GM21360 (cell line): ENCODE data around the gene ENTHD1.
"Not testable (repeated sequence)": the region's sequence is repeated elsewhere in the genome, so short reads cannot be mapped to it uniquely, and the experiment has no call there.

Experiments
- ATAC-seq: cut with Tn5 transposase; IDR thresholded peaks from one replicate; pipeline ENCODE4 v1.9.1; 2021; ENCODE audit warnings: mild to moderate bottlenecking, moderate library complexity; ENCODE audit not compliant: unreplicated experiment

Gene ENTHD1

GRCh38 chr22:39735776-39736175, 157.8 kb downstream of the ENTHD1 start:
- no peak for ATAC-seq

DNA sequence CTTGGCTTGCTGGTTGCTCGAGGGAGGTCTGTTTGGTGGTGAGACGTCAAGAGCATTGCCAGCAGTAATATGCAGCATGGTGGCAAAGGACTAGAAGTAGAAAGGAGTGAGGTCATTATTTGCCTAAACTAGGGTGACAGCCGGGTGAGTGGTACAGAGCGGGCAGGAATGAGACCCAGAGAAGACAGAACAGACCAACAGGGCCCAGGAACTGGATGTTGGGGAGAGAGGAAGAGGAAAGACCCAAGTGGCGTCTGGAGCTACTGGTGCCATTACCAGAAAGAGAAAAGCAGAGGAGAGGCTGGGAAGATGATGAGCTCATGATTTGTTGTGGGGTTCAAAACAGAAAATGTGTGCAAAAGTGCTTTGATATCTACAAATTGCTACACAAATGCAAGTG, 158.7 kb downstream of the ENTHD1 start:
- no peak for ATAC-seq

- not testable (repeated sequence) for ATAC-seq
Measured at GRCh38 chr22:39734046-39734445, 159.5 kb downstream of the ENTHD1 start.

DNA sequence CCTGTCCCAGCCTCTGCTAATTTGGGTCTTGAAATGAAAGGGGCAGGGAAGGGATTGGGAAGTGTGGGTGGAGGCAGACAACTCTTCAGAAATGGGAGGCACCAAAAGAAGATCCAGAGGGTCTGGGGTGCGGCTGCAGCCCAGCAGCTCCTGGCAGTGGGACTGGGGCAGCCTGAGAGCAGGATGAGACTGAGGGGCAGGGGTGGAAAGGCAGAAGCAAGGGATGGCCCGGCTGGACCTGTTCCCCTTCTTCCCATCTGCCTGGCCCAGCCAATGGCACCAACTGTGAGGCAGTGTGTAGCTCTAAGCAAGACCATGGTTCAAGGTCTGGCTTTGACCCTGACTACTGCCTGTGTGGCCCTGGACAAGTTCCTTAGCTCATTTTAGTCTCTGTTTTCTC, 160.4 kb downstream of the ENTHD1 start:
- ATAC-seq = no peak

DNA sequence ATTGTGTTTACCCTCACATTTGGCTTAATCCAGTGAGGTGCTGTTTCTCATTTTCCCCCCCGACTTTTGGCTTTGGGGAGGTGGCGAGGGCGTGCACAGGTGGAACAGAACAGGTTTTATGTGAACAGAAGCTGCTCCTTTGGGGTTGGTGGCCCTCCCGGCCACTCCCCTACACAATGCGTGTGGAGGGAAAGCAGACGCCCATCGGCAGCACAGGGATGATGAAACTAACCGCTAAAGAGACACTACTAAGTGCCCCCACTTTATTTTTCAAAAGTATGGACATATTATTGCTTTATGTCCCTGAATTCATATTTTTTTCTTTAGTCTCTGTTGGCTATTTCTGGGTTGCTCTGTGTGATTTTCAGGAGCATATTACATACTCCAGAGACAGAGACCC, 160.9 kb downstream of the ENTHD1 start:
- no peak for ATAC-seq

DNA sequence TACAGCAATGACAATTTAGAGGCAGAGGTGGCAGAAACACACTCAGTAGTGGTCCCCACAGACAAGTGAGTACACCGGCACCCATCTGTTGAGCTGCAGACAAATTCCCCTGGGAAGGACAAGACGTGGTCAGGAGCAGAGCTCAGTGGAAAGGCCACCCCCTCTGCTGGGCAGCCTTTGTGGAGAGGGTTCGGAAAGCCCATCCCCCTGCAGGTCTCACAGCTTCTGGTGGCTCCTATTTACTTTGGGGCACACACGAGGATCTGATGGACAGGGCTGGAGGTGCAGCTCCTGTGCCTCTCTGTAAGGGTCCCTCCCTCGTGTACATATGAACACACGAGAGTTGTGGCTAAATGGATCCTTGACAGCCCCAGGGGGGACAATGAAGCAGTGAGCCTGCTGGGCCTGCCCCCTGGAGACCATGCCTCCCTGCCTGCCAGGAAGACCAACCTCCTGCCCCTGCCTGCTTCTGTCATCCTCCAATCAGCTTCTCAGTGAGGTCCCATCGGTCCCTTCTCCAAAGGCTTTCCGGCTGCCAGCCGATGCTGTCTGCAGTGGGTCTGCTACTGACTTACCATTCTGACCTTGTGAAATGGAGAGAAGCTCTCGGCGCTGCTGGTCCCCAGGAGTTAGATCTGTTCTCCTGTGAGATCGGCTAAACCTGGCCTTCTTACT, 161.5 kb downstream of the ENTHD1 start:
- no peak for ATAC-seq

- no peak for ATAC-seq
Measured at GRCh38 chr22:39731481-39731880, 162.1 kb downstream of the ENTHD1 start.

- no peak for ATAC-seq
Measured at GRCh38 chr22:39729141-39729934, 164.2 kb downstream of the ENTHD1 start.

- ATAC-seq = no peak
Measured at GRCh38 chr22:39728236-39728860, 165.2 kb downstream of the ENTHD1 start.

- ATAC-seq = no peak
Measured at GRCh38 chr22:39727541-39727940, 166.0 kb downstream of the ENTHD1 start.

DNA sequence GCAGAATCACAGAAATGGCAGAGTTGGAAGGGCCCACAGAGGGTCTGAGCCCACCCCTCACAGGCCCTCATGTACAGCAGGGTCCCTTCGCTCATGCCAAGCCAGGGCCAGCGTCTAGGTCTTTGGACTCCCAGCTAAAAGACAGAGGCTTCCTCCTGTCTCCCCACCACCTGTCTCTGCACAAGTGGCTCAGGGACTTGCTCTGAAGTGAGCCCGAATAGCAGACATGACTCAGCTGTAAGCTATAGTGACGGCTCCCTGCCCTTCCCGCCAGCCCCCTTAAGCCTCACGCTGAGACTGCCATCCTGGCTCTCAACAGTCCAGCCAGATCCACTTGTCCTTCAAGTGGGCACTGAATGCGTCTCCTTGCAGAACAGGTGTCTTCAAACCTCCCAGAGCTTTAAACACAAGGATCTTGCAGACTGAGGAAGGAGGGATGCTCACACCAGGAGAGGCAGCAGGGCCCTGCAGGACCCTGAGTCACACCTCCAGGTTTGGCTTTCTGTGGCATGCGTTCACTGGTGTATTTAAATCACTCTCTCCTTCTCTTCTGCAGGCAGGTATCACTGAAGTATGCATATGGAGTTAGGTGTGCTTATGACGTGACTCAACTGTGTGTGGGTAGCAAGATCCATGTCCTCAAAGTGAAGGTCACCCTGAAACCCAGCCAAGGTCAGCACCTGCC, 168.1 kb downstream of the ENTHD1 start:
- ATAC-seq = no peak

GRCh38 chr22:39724857-39725256, 168.7 kb downstream of the ENTHD1 start:
- no peak for ATAC-seq

- no peak for ATAC-seq
Measured at GRCh38 chr22:39724390-39724789, 169.2 kb downstream of the ENTHD1 start.

GRCh38 chr22:39723899-39724351, 169.6 kb downstream of the ENTHD1 start:
- ATAC-seq = no peak

- no peak for ATAC-seq
Measured at GRCh38 chr22:39723463-39723862, 170.1 kb downstream of the ENTHD1 start.

DNA sequence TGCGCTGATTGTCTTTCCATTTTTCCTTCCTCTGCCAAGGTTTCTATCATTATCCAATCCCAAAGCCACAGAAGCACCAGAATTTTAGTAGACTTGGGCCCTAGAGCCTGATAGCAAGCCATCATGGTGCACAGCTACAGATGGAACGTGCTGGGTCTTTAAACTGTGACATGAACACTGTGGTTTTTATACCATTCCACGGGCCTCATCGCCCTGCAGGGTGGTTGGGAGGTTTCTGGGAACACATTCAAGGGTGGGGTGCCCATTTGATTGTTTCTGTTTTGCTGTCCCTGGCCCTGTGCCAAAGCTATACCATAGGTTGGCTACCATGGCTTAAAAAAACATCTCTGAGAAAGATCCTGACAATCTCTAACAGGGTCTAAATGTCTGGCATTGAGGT, 171.1 kb downstream of the ENTHD1 start:
- no peak for ATAC-seq

DNA sequence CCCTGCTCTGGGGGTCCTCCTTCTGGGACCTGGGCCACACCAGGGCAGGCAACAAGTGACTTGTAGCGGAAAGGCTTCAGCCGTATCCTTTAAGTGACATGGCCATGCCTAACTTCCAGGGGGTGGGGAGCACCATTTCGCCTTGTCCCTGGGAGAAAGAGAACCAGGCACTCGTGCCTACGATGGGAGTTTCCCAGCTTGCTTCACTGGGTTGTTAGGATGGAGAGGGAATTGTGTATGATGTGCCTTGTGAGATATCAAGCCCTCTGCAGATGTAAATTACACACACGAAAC, 171.6 kb downstream of the ENTHD1 start:
- no peak for ATAC-seq

DNA sequence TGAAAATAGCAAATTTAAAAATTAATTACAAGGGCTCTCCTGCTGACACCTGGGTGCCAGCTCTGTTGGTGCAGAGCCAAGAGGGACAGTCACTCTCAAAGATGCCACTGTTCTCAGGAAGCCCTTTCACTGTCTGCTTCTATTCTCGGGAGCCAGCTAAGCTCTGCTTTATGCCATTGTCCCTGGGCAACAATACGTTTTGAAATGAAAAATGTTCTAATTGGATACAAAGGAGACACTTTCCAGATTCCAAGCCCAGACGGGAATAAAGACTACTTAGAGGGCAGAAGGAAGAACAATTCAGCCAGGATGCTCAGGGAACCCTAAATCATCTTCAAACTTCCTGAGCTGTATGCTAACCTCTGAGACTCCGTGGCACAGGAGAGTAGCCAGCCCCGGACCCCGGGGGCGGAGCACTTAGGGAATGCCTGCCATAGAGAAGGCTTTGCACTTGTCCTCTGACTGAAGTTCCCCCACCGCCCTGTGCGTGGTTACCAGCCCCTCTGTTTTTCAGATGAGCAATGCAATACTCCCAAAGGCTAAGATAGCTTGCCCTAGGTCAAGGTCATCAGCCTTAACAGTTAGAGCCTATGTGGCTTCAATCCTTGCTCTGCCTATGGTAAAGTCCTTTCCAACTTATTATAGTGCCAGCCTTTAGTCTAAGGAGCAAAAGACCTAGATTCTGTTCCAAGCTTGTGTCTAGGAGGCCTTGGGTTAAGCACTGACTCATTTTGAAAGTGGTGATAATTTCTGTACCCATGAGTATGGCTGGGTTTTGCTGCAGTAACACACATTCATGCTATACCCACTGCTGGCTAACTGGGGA, 172.1 kb downstream of the ENTHD1 start:
- no peak for ATAC-seq

- no peak for ATAC-seq
Measured at GRCh38 chr22:39719559-39720450, 173.8 kb downstream of the ENTHD1 start.
